Peyer's patch (tissue), 4 donors: ENCODE measurements around the gene TRRAP. TPM values are rescaled to one million over a fixed set of nuclear protein-coding genes. Genes with fewer than 3 reads are reported as not detected.

ENCODE experiments used
- DNase-seq, 3 donors: peaks; one replicate each; pipeline ENCODE4 v3.0.0-alpha.2; 2017 to 2019
- H3K27ac ChIP-seq, 4 donors: fragments of 200-600 bp; sonication (generic); one replicate each; pipeline ENCODE4 v1.5.1; 2016 to 2019
- H3K27me3 ChIP-seq, 2 donors: fragments of 200-600 bp; sonication (generic); one replicate each; pipeline ENCODE4 v1.5.1; 2019
- H3K36me3 ChIP-seq, 3 donors: fragments of 200-600 bp; sonication (generic); one replicate each; pipeline ENCODE4 v1.5.1; 2016 to 2019
- H3K4me1 ChIP-seq, 4 donors: fragments of 200-600 bp; sonication (generic); one replicate each; pipeline ENCODE4 v1.5.1; 2016 to 2019
- H3K4me3 ChIP-seq, 4 donors: fragments of 200-600 bp; sonication (generic); 1 replicate in 3 of 4; 2 replicates in 1 of 4; pipeline ENCODE4 v1.5.1; 2016 to 2019; ENCODE audit warnings: mild to moderate bottlenecking in 1 of 4
- H3K9me3 ChIP-seq, 4 donors: fragments of 200-600 bp; sonication (generic); one replicate each; pipeline ENCODE4 v1.5.1; 2016 to 2019; ENCODE audit warnings: mild to moderate bottlenecking in 1 of 4
- CTCF ChIP-seq, 6 experiments: fragments of 450-650 bp in 4 of 6; fragments of 200-600 bp in 2 of 6; sonication (generic) in 1 of 6; IDR thresholded peaks; one replicate each; pipeline ENCODE4 v1.5.1; 2017 to 2019; ENCODE audit warnings: antibody characterized with exemption in 6 of 6, mild to moderate bottlenecking in 3 of 6, moderate library complexity in 1 of 6
- POLR2A ChIP-seq, 2 donors: fragments of 450-650 bp; IDR thresholded peaks; one replicate each; pipeline ENCODE4 v1.5.1; 2017; ENCODE audit warnings: antibody characterized with exemption in 2 of 2, mild to moderate bottlenecking in 2 of 2, moderate library complexity in 2 of 2
- total RNA-seq, 4 donors: library from RNA; depleted of rRNA; stranded (reverse); fragments of >200 nt; gene quantifications; one replicate each; pipeline ENCODE4 v1.1.0, GENCODE V29; 2016

The TRRAP gene
- total RNA-seq, 4 donors from 2014 or later, result 39.2 to 62.3 (median 57.8) TPM

- DNase-seq, result peak in 1 of 3 donors; percentile 40
- H3K36me3 ChIP-seq, result peaks cover 0 to 74% (median 0%) of the 10 kb centered on the region in 3 donors
- no peaks in the 10 kb centered on the region for H3K27me3 ChIP-seq
- no peak overlapping the region for H3K27ac ChIP-seq
- no peak overlapping the region for H3K4me3 ChIP-seq
- no peak for TF ChIP-seq POLR2A (IDR thresholded peaks at IDR 0.05)
- TF ChIP-seq CTCF (IDR thresholded peaks at IDR 0.05), result no peak
- peaks cover 0 to 19% (median 3%) of the 10 kb centered on the region in 4 donors for H3K4me1 ChIP-seq
- no peaks in the 10 kb centered on the region for H3K9me3 ChIP-seq
These were observed 159.1 kb downstream of the TRRAP start for GRCh38 chr7:99037327-99037940.

GRCh38 chr7:99038086-99038855, 159.9 kb downstream of the TRRAP start:
- no peaks in the 10 kb centered on the region for H3K9me3 ChIP-seq
- TF ChIP-seq CTCF (IDR thresholded peaks at IDR 0.05), result no peak
- no peak for TF ChIP-seq POLR2A (IDR thresholded peaks at IDR 0.05)
- no peak overlapping the region for H3K4me3 ChIP-seq
- H3K27me3 ChIP-seq, result no peaks in the 10 kb centered on the region
- peaks cover 0 to 19% (median 3%) of the 10 kb centered on the region in 4 donors for H3K4me1 ChIP-seq
- peak in 1 of 3 donors; percentile 41 for DNase-seq
- no peak overlapping the region for H3K27ac ChIP-seq
- peaks cover 0 to 69% (median 0%) of the 10 kb centered on the region in 3 donors for H3K36me3 ChIP-seq

GRCh38 chr7:99039384-99039891, 161.1 kb downstream of the TRRAP start:
- Histone ChIP-seq H3K9me3 (no peaks in the 10 kb centered on the region), H3K4me1 (peaks cover 0 to 19% (median 3%) of the 10 kb centered on the region in 4 donors), H3K27ac (no peak overlapping the region), H3K4me3 (no peak overlapping the region), H3K27me3 (no peaks in the 10 kb centered on the region), H3K36me3 (peaks cover 0 to 67% (median 0%) of the 10 kb centered on the region in 3 donors)
- peak in 1 of 3 donors; percentile 41 for DNase-seq
- TF ChIP-seq CTCF (IDR thresholded peaks at IDR 0.05), result no peak
- no peak for TF ChIP-seq POLR2A (IDR thresholded peaks at IDR 0.05)

- no peaks in the 10 kb centered on the region for H3K9me3 ChIP-seq
- H3K4me1 ChIP-seq, result peaks cover 0 to 19% (median 3%) of the 10 kb centered on the region in 4 donors
- peak overlapping the region in 2 of 4 donors; percentile 59 to 62 for H3K27ac ChIP-seq
- TF ChIP-seq POLR2A (IDR thresholded peaks at IDR 0.05), result no peak
- TF ChIP-seq CTCF (IDR thresholded peaks at IDR 0.05), result peak; percentile 53 to 84 (median 78)
- H3K27me3 ChIP-seq, result no peaks in the 10 kb centered on the region
- H3K4me3 ChIP-seq, result no peak overlapping the region
- peaks cover 0 to 67% (median 0%) of the 10 kb centered on the region in 3 donors for H3K36me3 ChIP-seq
- DNase-seq, result peak; percentile 48 to 88 (median 76)
These were observed 162.0 kb downstream of the TRRAP start for GRCh38 chr7:99040104-99040958.

- Histone ChIP-seq H3K27ac (peak overlapping the region in 1 of 4 donors; percentile 69), H3K4me3 (no peak overlapping the region), H3K4me1 (peaks cover 0 to 19% (median 3%) of the 10 kb centered on the region in 4 donors), H3K36me3 (peaks cover 0 to 63% (median 0%) of the 10 kb centered on the region in 3 donors), H3K27me3 (no peaks in the 10 kb centered on the region), H3K9me3 (no peaks in the 10 kb centered on the region)
- TF ChIP-seq POLR2A (IDR thresholded peaks at IDR 0.05) (no peak), CTCF (IDR thresholded peaks at IDR 0.05) (peak in 3 of 6 experiments; percentile 47 to 58 (median 55))
- peak in 1 of 3 donors; percentile 53 for DNase-seq
These were observed 163.2 kb downstream of the TRRAP start for GRCh38 chr7:99041526-99041925.
